Coronary artery (tissue), 2 donors: Measurements from ENCODE around the gene MEAK7.

Experiments
- DNase-seq: peaks from one replicate; pipeline ENCODE4 v3.0.0-alpha.2; 2017; ENCODE audit warnings: low spot score
- H3K27ac ChIP-seq, 2 donors: fragments of 200-600 bp; sonication (generic); one replicate each; pipeline ENCODE4 v1.5.1; 2016 to 2019
- H3K4me3 ChIP-seq: fragments of 200-600 bp; sonication (generic); 2 replicates; pipeline ENCODE4 v1.5.1; 2016; ENCODE audit warnings: mild to moderate bottlenecking, moderate library complexity
- CTCF ChIP-seq: fragments of 200-600 bp; sonication (generic); IDR thresholded peaks from one replicate; pipeline ENCODE4 v1.5.1; 2019; ENCODE audit warnings: antibody characterized with exemption

MEAK7 gene

DNA sequence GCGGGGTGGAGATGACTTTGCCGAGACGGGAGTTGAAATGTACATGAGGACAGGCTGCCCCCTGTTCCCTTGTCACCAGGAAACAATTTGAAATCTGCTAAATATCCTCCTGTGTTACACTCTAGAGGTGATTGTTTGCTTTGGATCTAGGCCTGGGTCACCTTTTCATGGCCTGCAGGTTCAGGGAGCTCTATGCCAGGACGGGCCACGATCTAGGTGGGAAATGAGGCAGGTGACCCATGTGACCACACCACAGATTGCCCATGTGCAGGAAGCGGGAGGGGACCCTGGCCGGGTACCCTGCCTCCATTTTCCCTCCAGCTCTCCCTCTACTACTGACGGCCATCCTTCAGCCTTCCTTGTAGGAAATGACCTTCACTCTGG, 43.4 kb downstream of the MEAK7 start:
- TF ChIP-seq CTCF: no peak
- H3K4me3 ChIP-seq: no peak overlapping the region
- H3K27ac ChIP-seq: no peak overlapping the region
- DNase-seq: peak; percentile 19

DNA sequence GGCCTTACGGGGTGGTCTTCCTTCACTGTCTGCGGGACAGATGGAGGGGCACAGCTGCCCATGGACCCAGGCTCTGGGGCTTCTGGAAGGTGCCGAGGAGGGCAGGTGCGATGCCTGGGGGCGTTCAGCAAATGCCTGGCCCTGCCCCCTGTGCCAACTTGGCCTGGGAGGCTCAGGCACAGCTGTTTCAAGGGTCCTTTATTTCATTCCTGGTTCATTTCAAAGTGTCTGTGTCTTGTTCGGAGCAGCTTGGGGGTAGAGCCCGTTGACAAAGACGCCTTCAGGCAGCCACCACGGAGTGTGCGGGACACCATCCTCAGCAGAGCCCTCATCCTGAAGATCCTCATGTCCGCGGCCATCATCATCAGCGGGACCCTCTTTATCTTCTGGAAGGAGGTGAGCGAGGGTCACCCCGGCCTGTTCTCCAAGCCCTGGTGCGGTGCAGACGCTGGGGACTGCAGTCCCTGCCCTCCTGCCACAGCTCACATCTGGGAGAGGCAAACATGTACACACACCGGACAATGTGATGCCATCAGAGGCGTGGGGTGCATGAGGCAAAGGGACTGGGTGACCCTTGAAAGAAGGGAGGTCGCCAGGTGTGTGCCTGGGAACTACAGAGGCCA, 43.9 kb downstream of the MEAK7 start:
- H3K27ac ChIP-seq: no peak overlapping the region
- TF ChIP-seq CTCF: no peak
- peak; percentile 49 for DNase-seq

DNA sequence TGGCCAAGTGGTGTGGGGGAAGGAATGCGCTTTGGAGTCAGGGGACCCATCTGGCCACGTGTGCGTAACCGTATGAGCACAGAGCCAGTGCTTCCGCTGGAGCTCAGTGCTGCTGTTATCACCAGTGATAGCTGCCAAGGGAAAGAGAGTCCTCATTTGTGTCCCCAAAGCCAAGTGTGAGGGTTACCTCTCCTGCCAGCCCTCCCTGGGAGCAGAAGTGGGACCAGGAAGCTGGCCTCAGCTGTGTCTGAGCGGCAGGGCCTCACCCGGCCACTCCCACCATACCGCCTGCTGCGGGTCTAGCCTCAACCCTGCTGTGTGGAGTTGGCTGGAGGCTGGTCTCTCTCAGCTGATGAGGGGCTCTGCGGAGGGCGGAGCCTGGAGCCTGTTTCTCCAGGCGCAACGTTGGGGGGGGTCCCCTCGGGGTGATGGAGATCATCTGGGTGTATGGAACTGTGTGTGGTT, 44.5 kb downstream of the MEAK7 start:
- Histone ChIP-seq H3K4me3 (no peak overlapping the region), H3K27ac (no peak overlapping the region)
- no peak for DNase-seq
- no peak for TF ChIP-seq CTCF

More for the DNA sequence above, 43.9 kb downstream of the MEAK7 start:
- no peak overlapping the region for H3K4me3 ChIP-seq

- DNase-seq: no peak
- Histone ChIP-seq H3K4me3 (no peak overlapping the region), H3K27ac (no peak overlapping the region)
- no peak for TF ChIP-seq CTCF
Measured at GRCh38 chr16:84459533-84459894, 44.9 kb downstream of the MEAK7 start.

GRCh38 chr16:84458606-84459532, 45.6 kb downstream of the MEAK7 start:
- no peak for TF ChIP-seq CTCF
- Histone ChIP-seq H3K27ac (no peak overlapping the region), H3K4me3 (no peak overlapping the region)
- DNase-seq: peak; percentile 35

GRCh38 chr16:84455031-84455430, 49.4 kb downstream of the MEAK7 start:
- DNase-seq: peak; percentile 36
- Histone ChIP-seq H3K27ac (no peak overlapping the region), H3K4me3 (no peak overlapping the region)
- no peak for TF ChIP-seq CTCF
